IMR-90 (cell line): ENCODE measurements around the gene GATAD2A. TPM values are rescaled to one million over a fixed set of nuclear protein-coding genes. Genes with fewer than 3 reads are reported as not detected.

Experiments
- ATAC-seq: fragments of 200-7000 bp; cut with Tn5 transposase; 2 replicates; pipeline ENCODE4 v1.9.1; 2020; ENCODE audit warnings: low read depth, mild to moderate bottlenecking, moderate library complexity
- BruUV-seq: library from RNA; stranded (reverse); fragments of 400-500 nt; replicated peaks from 2 replicates; lab custom pipeline; 2021; lab: Mats Ljungman, UMichigan
- CTCF ChIA-PET: fragments of 300-600 bp; formaldehyde crosslinking; extraction: SDS; loops from one replicate; lab custom pipeline; 2021; ENCODE audit warnings: antibody characterized with exemption; lab: Yijun Ruan, JAX
- POLR2A ChIA-PET: fragments of 300-600 bp; sonication (Branson Sonifier 250); formaldehyde crosslinking; loops from one replicate; lab custom pipeline; 2022; ENCODE audit warnings: antibody characterized with exemption; ENCODE audit not compliant: unreplicated experiment; lab: Charles Lee
- DNase-seq: peaks from one replicate; pipeline ENCODE4 v3.0.0; 2013
- H2AFZ ChIP-seq: replicated peaks from 2 replicates; pipeline ENCODE3; 2013; ENCODE audit warnings: low read length, mild to moderate bottlenecking; ENCODE audit not compliant: poor library complexity
- H2AK5ac ChIP-seq: 2 replicates; pipeline ENCODE4 v1.6.1; 2013; ENCODE audit warnings: low read depth, low read length, inconsistent platforms
- H2AK9ac ChIP-seq: replicated peaks from 2 replicates; pipeline ENCODE3; 2013; ENCODE audit warnings: mild to moderate bottlenecking, low read depth, low read length, moderate library complexity; ENCODE audit not compliant: poor library complexity
- H2BK120ac ChIP-seq: 2 replicates; pipeline ENCODE4 v1.6.1; 2013; ENCODE audit warnings: low read depth, low read length, inconsistent platforms
- H2BK15ac ChIP-seq: 3 replicates; pipeline ENCODE4 v1.6.1; 2013; ENCODE audit warnings: low read depth, low read length, inconsistent platforms
- H2BK20ac ChIP-seq: 2 replicates; pipeline ENCODE4 v1.6.1; 2013; ENCODE audit warnings: low read depth, mild to moderate bottlenecking, inconsistent platforms, low read length, moderate library complexity
- H2BK5ac ChIP-seq: 2 replicates; pipeline ENCODE4 v1.6.1; 2013; ENCODE audit warnings: mild to moderate bottlenecking, low read depth, low read length, inconsistent platforms; ENCODE audit not compliant: poor library complexity, severe bottlenecking
- H3K14ac ChIP-seq: replicated peaks from 2 replicates; pipeline ENCODE4 v1.6.1; 2013; ENCODE audit warnings: low read depth, low read length, inconsistent platforms
- H3K18ac ChIP-seq: 2 replicates; pipeline ENCODE4 v1.6.1; 2013; ENCODE audit warnings: low read depth, low read length, control low read depth
- H3K23ac ChIP-seq: 2 replicates; pipeline ENCODE4 v1.6.1; 2013; ENCODE audit warnings: low read depth, low read length, inconsistent platforms
- H3K27ac ChIP-seq: 2 replicates; pipeline ENCODE4 v1.5.1; 2013; ENCODE audit warnings: mild to moderate bottlenecking, control low read depth, low read length; ENCODE audit not compliant: insufficient read depth
- H3K27me3 ChIP-seq: 2 replicates; pipeline ENCODE4 v1.6.1; 2013; ENCODE audit warnings: low read length; ENCODE audit not compliant: control insufficient read depth, insufficient read depth
- H3K36me3 ChIP-seq: 2 replicates; pipeline ENCODE4 v1.6.1; 2013; ENCODE audit warnings: low read length, mixed read lengths; ENCODE audit not compliant: control insufficient read depth, insufficient read depth
- H3K4ac ChIP-seq: 2 replicates; pipeline ENCODE4 v1.6.1; 2013; ENCODE audit warnings: low read depth, low read length, inconsistent platforms
- H3K4me1 ChIP-seq: 2 replicates; pipeline ENCODE4 v1.6.1; 2013; ENCODE audit warnings: low read length, mixed read lengths; ENCODE audit not compliant: control insufficient read depth, insufficient read depth
- H3K4me2 ChIP-seq: 2 replicates; pipeline ENCODE4 v1.6.1; 2013; ENCODE audit warnings: low read depth, mild to moderate bottlenecking, control low read depth, low read length, moderate library complexity
- H3K4me3 ChIP-seq: 2 replicates; pipeline ENCODE4 v1.5.1; 2013; ENCODE audit warnings: low read depth, mild to moderate bottlenecking, control low read depth, low read length, moderate library complexity; ENCODE audit not compliant: insufficient read depth
- H3K56ac ChIP-seq: 2 replicates; pipeline ENCODE4 v1.6.1; 2013; ENCODE audit warnings: low read length, inconsistent platforms; ENCODE audit not compliant: insufficient read depth; ENCODE audit errors: extremely low read depth
- H3K79me1 ChIP-seq, 2 experiments: 2 replicates each; pipeline ENCODE4 v1.6.1; 2013; ENCODE audit warnings: low read length in 2 of 2, inconsistent platforms in 1 of 2, low read depth in 1 of 2
- H3K9ac ChIP-seq: 2 replicates; pipeline ENCODE4 v1.6.1; 2013; ENCODE audit warnings: low read depth, low read length, control low read depth
- H3K9me1 ChIP-seq: 2 replicates; pipeline ENCODE4 v1.6.1; 2013; ENCODE audit warnings: low read length, inconsistent platforms; ENCODE audit not compliant: insufficient read depth
- H3K9me3 ChIP-seq: 2 replicates; pipeline ENCODE4 v1.6.1; 2013; ENCODE audit warnings: low read length; ENCODE audit not compliant: control insufficient read depth, insufficient read depth
- H4K20me1 ChIP-seq: 2 replicates; pipeline ENCODE4 v1.6.1; 2013; ENCODE audit warnings: low read length, inconsistent platforms; ENCODE audit not compliant: insufficient read depth
- H4K5ac ChIP-seq: 2 replicates; pipeline ENCODE4 v1.6.1; 2013; ENCODE audit warnings: mild to moderate bottlenecking, low read depth, low read length, control low read depth
- H4K8ac ChIP-seq, 2 experiments: 2 replicates each; pipeline ENCODE4 v1.6.1; 2013; ENCODE audit warnings: low read depth in 2 of 2, low read length in 2 of 2, control low read depth in 1 of 2, inconsistent platforms in 1 of 2
- H4K91ac ChIP-seq: 2 replicates; pipeline ENCODE4 v1.6.1; 2013; ENCODE audit warnings: low read depth, low read length, inconsistent platforms; ENCODE audit not compliant: insufficient read depth
- BHLHE40 ChIP-seq: fragments of 150-350 bp; IDR thresholded peaks from 2 replicates; pipeline ENCODE4 v1.6.1; 2016; ENCODE audit warnings: mild to moderate bottlenecking, low read depth, low read length
- CEBPB ChIP-seq: IDR thresholded peaks from 2 replicates; pipeline ENCODE4 v1.6.1; 2012; ENCODE audit warnings: low read depth, low read length, improper control_type of control experiment
- CHD1 ChIP-seq: IDR thresholded peaks from 2 replicates; pipeline ENCODE4 v1.6.1; 2012; ENCODE audit warnings: low read depth, low read length, improper control_type of control experiment
- CTCF ChIP-seq: conservative IDR thresholded peaks from 2 replicates; pipeline ENCODE4 v1.5.1; 2012; ENCODE audit warnings: mild to moderate bottlenecking, low read depth, low read length, improper control_type of control experiment
- MAZ ChIP-seq: IDR thresholded peaks from 2 replicates; pipeline ENCODE4 v1.6.1; 2012; ENCODE audit warnings: low read depth, mild to moderate bottlenecking, low read length, improper control_type of control experiment, moderate library complexity, borderline replicate concordance
- NFE2L2 ChIP-seq: fragments of 150-350 bp; IDR thresholded peaks from 2 replicates; pipeline ENCODE4 v1.6.1; 2016; ENCODE audit warnings: low read depth, mild to moderate bottlenecking, low read length
- POLR2A ChIP-seq: IDR thresholded peaks from 2 replicates; pipeline ENCODE4 v1.6.1; 2012; ENCODE audit warnings: mild to moderate bottlenecking, low read depth, low read length
- RCOR1 ChIP-seq: IDR thresholded peaks from 2 replicates; pipeline ENCODE4 v1.6.1; 2012; ENCODE audit warnings: mild to moderate bottlenecking, low read length, improper control_type of control experiment; ENCODE audit not compliant: insufficient replicate concordance
- SMC3 ChIP-seq: fragments of 150-350 bp; IDR thresholded peaks from 2 replicates; pipeline ENCODE4 v1.6.1; 2016; ENCODE audit warnings: low read depth, mild to moderate bottlenecking, antibody characterized with exemption, low read length, moderate library complexity
- WGBS, 2 experiments: methylation state at CpG; one replicate each; pipeline versions ENCODE4 v1.1.5 to v1.1.7; 2013; ENCODE audit warnings: missing lambda C conversion rate in 2 of 2; ENCODE audit not compliant: insufficient read length in 1 of 2; ENCODE audit errors: extremely low coverage in 2 of 2; 5-methylcytosine and 5-hydroxymethylcytosine counted together
- dilution Hi-C: fragments of 300-500 bp; cut with HindIII; formaldehyde crosslinking; loops from one replicate; pipeline ENCODE4 v1.14.3; 2018; ENCODE audit warnings: low sequenced_read_pairs; ENCODE audit not compliant: unreplicated experiment
- in situ Hi-C: fragments of 300-500 bp; cut with MboI; formaldehyde crosslinking; loops from 3 replicates; pipeline ENCODE4 v1.14.3; 2019; ENCODE audit warnings: low sequenced_read_pairs, inconsistent platforms, mixed read lengths
- intact Hi-C: fragments of 100-400 bp; cut with micrococcal nuclease; formaldehyde crosslinking; loops from 2 replicates; pipeline ENCODE4 v1.10.0; 2022
- polyA plus RNA-seq, 3 experiments: library from polyadenylated mRNA; depleted of rRNA; stranded (reverse); fragments of >200 nt; gene quantifications; 2 replicates each; pipeline ENCODE4 v1.2.3, GENCODE V29; 2012; ENCODE audit warnings: low replicate concordance in 1 of 3
- total RNA-seq: library from RNA; depleted of rRNA; stranded (reverse); fragments of >200 nt; gene quantifications from 2 replicates; pipeline ENCODE4 v1.2.3, GENCODE V29; 2012

GATAD2A gene
- total and polyA plus RNA-seq, 2 of the 4 experiments (the other 2 are of a cell fraction): 23.5 to 33.2 TPM

GRCh38 chr19:19505669-19506326 lies 100.3 kb downstream of the GATAD2A start (continued):
- TF ChIP-seq CTCF (no peak), SMC3 (no peak), CHD1 (no peak)

DNA sequence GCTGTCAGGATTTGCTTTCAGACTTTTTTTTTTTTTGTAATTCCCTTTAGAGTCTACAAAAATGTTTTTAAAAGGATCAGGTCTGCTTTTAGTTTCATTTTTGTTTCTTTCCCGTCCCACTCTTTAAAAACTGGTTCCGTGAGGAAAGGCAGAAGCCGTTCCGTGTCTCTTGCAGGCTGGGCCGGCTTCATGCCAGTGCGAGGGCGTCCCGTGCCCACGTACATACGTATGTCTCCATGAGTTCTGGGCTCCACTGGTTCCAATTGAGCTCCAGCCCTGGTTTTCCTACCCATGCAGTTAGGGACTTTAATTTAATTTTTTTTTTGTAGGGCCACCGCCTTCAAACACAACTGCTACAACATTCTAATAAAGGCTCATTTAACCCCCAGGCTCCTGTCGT lies 101.1 kb downstream of the GATAD2A start:
- no peaks in the 10 kb centered on the region for H3K9me3 ChIP-seq
- TSS peak; percentile 53 for BruUV-seq
- peaks cover 44% of the 10 kb centered on the region for H3K36me3 ChIP-seq
- H3K23ac ChIP-seq: no peak overlapping the region
- H3K14ac ChIP-seq: no peak overlapping the region
- H3K4me3 ChIP-seq: no peak overlapping the region
- 98% methylated on average over 7 of the region's 12 CpGs; no CpG with 5 or more reads in 1 of the 2 experiments for WGBS, 2 experiments
- POLR2A ChIA-PET: no interaction called here
- H3K4me1 ChIP-seq: no peaks in the 10 kb centered on the region
- intact Hi-C loops: no loop called here
- H3K9me1 ChIP-seq: peaks cover 5% of the 10 kb centered on the region; the same call in 1 of the 2 replicates
- no peak overlapping the region for H3K27ac ChIP-seq
- H4K20me1 ChIP-seq: no peaks in the 10 kb centered on the region; the same call in 1 of the 2 replicates
- H3K9ac ChIP-seq: no peak overlapping the region
- dilution Hi-C loops: no loop called here
- H3K56ac ChIP-seq: no peak overlapping the region
- no peak overlapping the region for H2BK15ac ChIP-seq
- no peak overlapping the region for H3K18ac ChIP-seq
- no peak overlapping the region for H3K4ac ChIP-seq
- DNase-seq: no peak
- no peak overlapping the region for H4K8ac ChIP-seq
- H3K27me3 ChIP-seq: no peaks in the 10 kb centered on the region
- no peak overlapping the region for H2AFZ ChIP-seq
- no peak overlapping the region for H2AK9ac ChIP-seq
- CTCF ChIA-PET: interaction anchor here (0.7 to 1.1 kb wide), 2 partner anchors 147 to 164 kb away, joined by 3 read pairs; no protein-coding TSS in a partner anchor
- no peak overlapping the region for H4K91ac ChIP-seq
- in situ Hi-C loops: no loop called here
- TF ChIP-seq POLR2A (no peak), RCOR1 (no peak), SMC3 (no peak), NFE2L2 (no peak), BHLHE40 (no peak), MAZ (no peak), CEBPB (no peak)
- no peak overlapping the region for H2AK5ac ChIP-seq
- no peak overlapping the region for H2BK5ac ChIP-seq
- no peak overlapping the region for H3K4me2 ChIP-seq
- no peak for ATAC-seq
- no peak overlapping the region for H2BK120ac ChIP-seq
- no peak overlapping the region for H4K5ac ChIP-seq
- H2BK20ac ChIP-seq: no peak overlapping the region
- H3K79me1 ChIP-seq: peaks cover 0 to 3% of the 10 kb centered on the region in 2 experiments; a peak in 2 of 4 replicates
